Measurements from ENCODE around the gene ZNF593. TPM values are rescaled to one million over a fixed set of nuclear protein-coding genes. Genes with fewer than 3 reads are reported as not detected.

Gene ZNF593
- total RNA-seq, 1 experiment from 2014 or later, result 62.3 TPM

- ChIA-PET POLR2A (ENCODE audit: low non-redundant PET) (no interaction called here), CTCF (no interaction called here)
- H3K4me1 ChIP-seq (ENCODE audit: insufficient read depth, low read length, poor library complexity, severe bottlenecking), result no peaks in the 10 kb centered on the region
- DNase-seq (ENCODE audit: low spot score), result no peak
- TF ChIP-seq EZH2 (IDR thresholded peaks at IDR 0.05; ENCODE audit: borderline replicate concordance, low read depth, low read length, poor library complexity, severe bottlenecking) (no peak), CTCF (conservative IDR thresholded peaks at IDR 0.05; ENCODE audit: low read depth, low read length) (no peak)
- no peak overlapping the region for H3K4me3 ChIP-seq (ENCODE audit: low read depth, low read length, poor library complexity, severe bottlenecking)
- intact Hi-C loops (cut with micrococcal nuclease; ENCODE audit: unreplicated experiment), result no loop called here
- no peaks in the 10 kb centered on the region for H3K27me3 ChIP-seq (replicated peaks; ENCODE audit: insufficient read depth, low read depth, low read length, poor library complexity)
- H3K9me3 ChIP-seq (ENCODE audit: low read depth, low read length, poor library complexity, severe bottlenecking), result no peaks in the 10 kb centered on the region
- H3K36me3 ChIP-seq (ENCODE audit: insufficient read depth, low read length, poor library complexity, severe bottlenecking), result no peaks in the 10 kb centered on the region
- no peak overlapping the region for H3K27ac ChIP-seq (ENCODE audit: low read depth, low read length, poor library complexity, severe bottlenecking)
- no TSS peak for BruUV-seq (replicated peaks)
Observed at GRCh38 chr1:26189331-26189730, 19.6 kb downstream of the ZNF593 start.

- BruUV-seq (replicated peaks), result no TSS peak
- POLR2A ChIA-PET (ENCODE audit: low non-redundant PET), result no interaction called here
- no peaks in the 10 kb centered on the region for H3K9me3 ChIP-seq (ENCODE audit: low read depth, low read length, poor library complexity, severe bottlenecking)
- no peak overlapping the region for H3K4me3 ChIP-seq (ENCODE audit: low read depth, low read length, poor library complexity, severe bottlenecking)
- no peaks in the 10 kb centered on the region for H3K4me1 ChIP-seq (ENCODE audit: insufficient read depth, low read length, poor library complexity, severe bottlenecking)
- DNase-seq (ENCODE audit: low spot score), result no peak
- CTCF ChIA-PET, result interaction anchor here (0.9 to 1.0 kb wide), 2 partner anchors 44 to 132 kb away, joined by 3 to 4 read pairs; partner anchors contain the start of gene CEP85
- no peak for TF ChIP-seq CTCF (conservative IDR thresholded peaks at IDR 0.05; ENCODE audit: low read depth, low read length)
- no peak for TF ChIP-seq EZH2 (IDR thresholded peaks at IDR 0.05; ENCODE audit: borderline replicate concordance, low read depth, low read length, poor library complexity, severe bottlenecking)
- no peaks in the 10 kb centered on the region for H3K36me3 ChIP-seq (ENCODE audit: insufficient read depth, low read length, poor library complexity, severe bottlenecking)
- no peaks in the 10 kb centered on the region for H3K27me3 ChIP-seq (replicated peaks; ENCODE audit: insufficient read depth, low read depth, low read length, poor library complexity)
- H3K27ac ChIP-seq (ENCODE audit: low read depth, low read length, poor library complexity, severe bottlenecking), result no peak overlapping the region
- intact Hi-C loops (cut with micrococcal nuclease; ENCODE audit: unreplicated experiment), result no loop called here
Observed at GRCh38 chr1:26189751-26190275, 20.1 kb downstream of the ZNF593 start.

GRCh38 chr1:26190373-26190987 is 20.8 kb downstream of the ZNF593 start, which contains the start of gene CATSPER4:
CATSPER4 (plus strand) TSS chr1:26190602; CDS start chr1:26190628, 26 bp downstream.
- ChIA-PET POLR2A (ENCODE audit: low non-redundant PET) (no interaction called here), CTCF (interaction anchor here (0.6 to 1.0 kb wide), 3 partner anchors 19 to 131 kb away, joined by 3 to 4 read pairs (median 4); partner anchors contain the start of gene CEP85)
- peak; percentile 45 for DNase-seq (ENCODE audit: low spot score)
- intact Hi-C loops (cut with micrococcal nuclease; ENCODE audit: unreplicated experiment), result no loop called here
- TF ChIP-seq EZH2 (IDR thresholded peaks at IDR 0.05; ENCODE audit: borderline replicate concordance, low read depth, low read length, poor library complexity, severe bottlenecking) (no peak), CTCF (conservative IDR thresholded peaks at IDR 0.05; ENCODE audit: low read depth, low read length) (peak; percentile 31)
- no TSS peak for BruUV-seq (replicated peaks)
- Histone ChIP-seq H3K27me3 (replicated peaks; ENCODE audit: insufficient read depth, low read depth, low read length, poor library complexity) (no peaks in the 10 kb centered on the region), H3K27ac (ENCODE audit: low read depth, low read length, poor library complexity, severe bottlenecking) (no peak within 1 kb of the TSS), H3K9me3 (ENCODE audit: low read depth, low read length, poor library complexity, severe bottlenecking) (no peaks in the 10 kb centered on the region), H3K4me3 (ENCODE audit: low read depth, low read length, poor library complexity, severe bottlenecking) (no peak within 1 kb of the TSS), H3K36me3 (ENCODE audit: insufficient read depth, low read length, poor library complexity, severe bottlenecking) (no peaks in the 10 kb centered on the region), H3K4me1 (ENCODE audit: insufficient read depth, low read length, poor library complexity, severe bottlenecking) (no peaks in the 10 kb centered on the region)

Data from A673 (cell line).